Endothelial cell of umbilical vein (primary cell): Measurements from ENCODE around the gene SLC9A3. TPM values are rescaled to one million over a fixed set of nuclear protein-coding genes. Genes with fewer than 3 reads are reported as not detected.

Source experiments
- BruUV-seq: library from RNA; stranded (reverse); fragments of 400-500 nt; replicated peaks from 2 replicates; lab custom pipeline; 2021; lab: Mats Ljungman, UMichigan
- CTCF ChIA-PET: fragments of 300-600, 350-600 bp; sonication (Branson Sonifier 250); formaldehyde crosslinking; loops from one replicate; lab custom pipeline; 2021; ENCODE audit warnings: antibody characterized with exemption, inconsistent platforms; lab: Charles Lee
- POLR2A ChIA-PET: fragments of 300-600, 350-600 bp; sonication (Branson Sonifier 250); formaldehyde crosslinking; loops from one replicate; lab custom pipeline; 2021; ENCODE audit warnings: antibody characterized with exemption, inconsistent platforms; lab: Charles Lee
- DNase-seq: peaks from one replicate; pipeline ENCODE4 v3.0.0-alpha.2; 2011; ENCODE audit warnings: low read depth, low spot score
- FAIRE-seq: peaks from 2 replicates; lab custom pipeline; 2011; peaks lifted over from hg19 to GRCh38; lab: Jason Lieb, UNC
- H2AFZ ChIP-seq: 2 replicates; pipeline ENCODE4 v1.6.0; 2012; ENCODE audit warnings: low read depth, low read length, control low read depth, inconsistent platforms
- H3K27ac ChIP-seq: 2 replicates; pipeline ENCODE4 v1.5.1; 2011; ENCODE audit warnings: low read depth, mild to moderate bottlenecking, control low read depth, low read length, moderate library complexity; ENCODE audit not compliant: insufficient read depth
- H3K27me3 ChIP-seq, 2 experiments: 2 replicates each; pipeline versions ENCODE4 v1.6.0 to v1.6.1; 2011; ENCODE audit warnings: low read length in 2 of 2, mixed read lengths in 1 of 2; ENCODE audit not compliant: control insufficient read depth in 2 of 2, insufficient read depth in 2 of 2
- H3K36me3 ChIP-seq, 2 experiments: 2 replicates in 1 of 2; 3 replicates in 1 of 2; pipeline ENCODE4 v1.5.1; 2011; ENCODE audit warnings: low read length in 2 of 2, mild to moderate bottlenecking in 1 of 2, moderate library complexity in 1 of 2; ENCODE audit not compliant: control insufficient read depth in 2 of 2, insufficient read depth in 2 of 2; ENCODE audit errors: extremely low read depth in 1 of 2
- H3K4me1 ChIP-seq: 3 replicates; pipeline ENCODE4 v1.5.1; 2011; ENCODE audit warnings: mild to moderate bottlenecking, low read length; ENCODE audit not compliant: control insufficient read depth, insufficient read depth; ENCODE audit errors: extremely low read depth
- H3K4me2 ChIP-seq: 2 replicates; pipeline ENCODE4 v1.6.1; 2011; ENCODE audit warnings: low read length, control low read depth, mixed read lengths; ENCODE audit not compliant: insufficient read depth
- H3K4me3 ChIP-seq, 3 experiments: fragments of 200-600 bp in 1 of 3; sonication (generic), shearing (Covaris generic) in 1 of 3; replicated peaks in 1 of 3; 2 replicates each; pipeline ENCODE4 v1.5.1; 2011 to 2016; ENCODE audit warnings: control low read depth in 3 of 3, low read length in 3 of 3, mild to moderate bottlenecking in 2 of 3, inconsistent platforms in 1 of 3, low read depth in 1 of 3, moderate library complexity in 1 of 3; ENCODE audit not compliant: insufficient read depth in 1 of 3
- H3K79me2 ChIP-seq: 2 replicates; pipeline ENCODE4 v1.6.0; 2012; ENCODE audit warnings: low read length, inconsistent platforms; ENCODE audit not compliant: control insufficient read depth, insufficient read depth
- H3K9ac ChIP-seq: replicated peaks from 2 replicates; pipeline ENCODE3; 2011; ENCODE audit warnings: low read length, control low read depth; ENCODE audit not compliant: insufficient read depth; ENCODE audit errors: extremely low read depth
- H3K9me1 ChIP-seq: replicated peaks from 3 replicates; pipeline ENCODE4 v1.6.0; 2011; ENCODE audit warnings: mild to moderate bottlenecking, low read length; ENCODE audit not compliant: control insufficient read depth, insufficient read depth; ENCODE audit errors: extremely low read depth
- H3K9me3 ChIP-seq: replicated peaks from 2 replicates; pipeline ENCODE4 v1.5.1; 2012; ENCODE audit warnings: low read length, inconsistent platforms; ENCODE audit not compliant: control insufficient read depth, insufficient read depth
- H4K20me1 ChIP-seq: replicated peaks from 2 replicates; pipeline ENCODE3; 2011; ENCODE audit warnings: mild to moderate bottlenecking, low read length; ENCODE audit not compliant: control insufficient read depth, insufficient read depth; ENCODE audit errors: extremely low read depth
- EZH2 ChIP-seq: IDR thresholded peaks from 2 replicates; pipeline ENCODE4 v1.6.1; 2012; ENCODE audit warnings: borderline replicate concordance, low read depth, mild to moderate bottlenecking, moderate library complexity, low read length, inconsistent platforms; ENCODE audit not compliant: severe bottlenecking
- GATA2 ChIP-seq: IDR thresholded peaks from 2 replicates; pipeline ENCODE4 v1.7.0; 2011; ENCODE audit warnings: low read depth, mild to moderate bottlenecking, moderate library complexity, mixed read lengths, low read length; ENCODE audit not compliant: insufficient read length, insufficient read depth
- MAX ChIP-seq: IDR thresholded peaks from 2 replicates; pipeline ENCODE4 v1.6.1; 2011; ENCODE audit not compliant: insufficient read depth, insufficient read length
- POLR2A ChIP-seq: IDR thresholded peaks from 2 replicates; pipeline ENCODE4 v1.6.1; 2012; ENCODE audit warnings: low read depth, mild to moderate bottlenecking, control low read depth, low read length
- dilution Hi-C: fragments of 300-500 bp; cut with MboI; formaldehyde crosslinking; loops from one replicate; pipeline ENCODE4 v1.15.0; 2019; ENCODE audit warnings: low sequenced_read_pairs; ENCODE audit not compliant: extremely low pct_ligation_motif_present
- intact Hi-C: fragments of 100-400 bp; cut with micrococcal nuclease; formaldehyde crosslinking; loops from one replicate; pipeline ENCODE4 v1.10.0; 2022
- polyA plus RNA-seq, 4 experiments: library from polyadenylated mRNA; depleted of rRNA in 3 of 4; stranded (reverse) in 3 of 4; unstranded in 1 of 4; fragments of >200 nt; gene quantifications; 2 replicates each; pipeline versions ENCODE4 v1.2.1 to v1.2.3, GENCODE V29; 2011 to 2012; ENCODE audit warnings: missing spikeins in 1 of 4
- total RNA-seq: library from RNA; stranded (reverse); gene quantifications from 2 replicates; pipeline ENCODE4 v1.2.3, GENCODE V29; 2021

Gene SLC9A3
- total and polyA plus RNA-seq, 2 donors (not counting 3 experiments of a cell fraction or from before 2014, with no cell fraction given) = 0.79 to 0.82 TPM

DNA sequence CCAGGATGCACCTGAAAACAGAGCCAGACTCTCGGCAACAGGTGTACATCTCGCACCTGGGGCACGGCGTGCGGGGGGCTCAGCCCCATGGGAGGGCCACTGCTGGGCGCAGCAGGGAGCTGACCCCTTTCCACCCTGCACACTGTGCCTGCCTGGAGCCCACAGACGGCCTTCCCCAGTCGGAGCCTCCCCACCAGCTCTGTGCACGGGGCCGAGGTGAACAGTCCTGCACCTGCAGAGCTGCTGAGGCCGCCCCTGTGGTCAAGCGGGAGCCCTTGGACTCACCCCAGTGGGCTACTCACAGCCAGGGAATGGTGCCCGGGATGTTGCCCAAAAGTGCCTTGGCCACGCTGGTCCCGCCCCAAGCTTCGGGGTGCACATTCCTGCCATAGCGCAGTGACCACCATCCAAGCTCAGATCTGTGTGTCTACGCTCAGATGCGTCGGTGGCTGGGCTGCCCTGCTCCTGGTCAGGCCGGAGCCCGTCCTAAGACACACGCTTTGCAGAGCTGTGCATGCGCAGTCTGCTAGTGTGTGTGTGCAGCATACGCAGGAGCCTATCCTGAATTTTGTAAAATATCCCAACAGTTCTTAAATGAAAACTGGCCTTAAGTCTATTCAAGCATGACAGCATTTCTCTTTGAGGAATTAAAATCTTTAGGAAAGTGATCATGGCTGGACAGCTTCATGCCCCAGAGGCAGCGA, 89.7 kb downstream of the SLC9A3 start:
- Histone ChIP-seq H3K4me1 (no peaks in the 10 kb centered on the region), H3K36me3 (no peaks in the 10 kb centered on the region), H3K27me3 (no peaks in the 10 kb centered on the region), H3K9me1 (no peaks in the 10 kb centered on the region), H4K20me1 (no peaks in the 10 kb centered on the region), H3K79me2 (no peaks in the 10 kb centered on the region), H2AFZ (no peak overlapping the region), H3K4me3 (no peak overlapping the region), H3K9ac (no peak overlapping the region), H3K4me2 (no peak overlapping the region), H3K27ac (no peak overlapping the region), H3K9me3 (no peaks in the 10 kb centered on the region)
- FAIRE-seq (no peak), DNase-seq (no peak)
- intact Hi-C loops (no loop called here), dilution Hi-C loops (no loop called here)
- no peak for TF ChIP-seq POLR2A
- ChIA-PET POLR2A (no interaction called here), CTCF (interaction anchor here (1.0 to 7.1 kb wide), 4 partner anchors 91 to 246 kb away, joined by 3 to 94 read pairs (median 4); partner anchors contain the start of gene AHRR)
- BruUV-seq = no TSS peak

DNA sequence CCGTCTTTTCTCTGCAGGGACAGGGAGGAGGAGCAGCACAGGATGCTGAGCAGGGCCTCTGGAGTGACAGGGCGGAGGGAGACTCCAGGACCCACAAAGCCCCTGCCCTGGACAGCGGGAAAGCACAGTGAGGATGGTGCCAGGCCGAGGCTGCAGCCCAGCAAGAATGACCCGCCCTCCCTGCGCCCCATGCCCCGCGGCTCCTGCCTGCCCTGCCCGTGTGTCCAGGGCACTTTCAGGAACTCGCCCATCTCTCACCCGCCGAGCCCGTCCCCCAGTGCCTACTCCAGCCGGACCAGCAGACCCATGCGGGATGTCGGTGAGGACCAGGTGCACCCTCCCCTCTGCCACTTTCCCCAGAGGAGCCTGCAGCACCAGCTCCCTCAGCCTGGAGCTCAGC, 90.4 kb downstream of the SLC9A3 start:
- H2AFZ ChIP-seq = no peak overlapping the region
- dilution Hi-C loops = no loop called here
- FAIRE-seq (no peak), DNase-seq (no peak)
- no peaks in the 10 kb centered on the region for H3K27me3 ChIP-seq
- H3K79me2 ChIP-seq = no peaks in the 10 kb centered on the region
- no peaks in the 10 kb centered on the region for H3K9me3 ChIP-seq
- H3K4me3 ChIP-seq = no peak overlapping the region
- no peaks in the 10 kb centered on the region for H3K4me1 ChIP-seq
- ChIA-PET POLR2A (no interaction called here), CTCF (interaction anchor here (1.7 to 7.1 kb wide), 2 partner anchors 117 to 245 kb away, joined by 6 to 94 read pairs; no protein-coding TSS in a partner anchor)
- intact Hi-C loops = no loop called here
- no peaks in the 10 kb centered on the region for H3K9me1 ChIP-seq
- H3K9ac ChIP-seq = no peak overlapping the region
- H3K27ac ChIP-seq = no peak overlapping the region
- no peak overlapping the region for H3K4me2 ChIP-seq
- no TSS peak for BruUV-seq
- H4K20me1 ChIP-seq = no peaks in the 10 kb centered on the region
- TF ChIP-seq MAX (no peak), GATA2 (no peak), EZH2 (no peak)
- no peaks in the 10 kb centered on the region for H3K36me3 ChIP-seq
